Right forelimb (tissue), 1 donor: Measurements from ENCODE around the gene ST3GAL3.
"Not testable (repeated sequence)": the region's sequence is repeated elsewhere in the genome, so short reads cannot be mapped to it uniquely, and the experiment has no call there.

Experiments used
- DNase-seq: peaks from one replicate; pipeline ENCODE4 v3.0.0-alpha.2; 2018

The ST3GAL3 gene

DNA sequence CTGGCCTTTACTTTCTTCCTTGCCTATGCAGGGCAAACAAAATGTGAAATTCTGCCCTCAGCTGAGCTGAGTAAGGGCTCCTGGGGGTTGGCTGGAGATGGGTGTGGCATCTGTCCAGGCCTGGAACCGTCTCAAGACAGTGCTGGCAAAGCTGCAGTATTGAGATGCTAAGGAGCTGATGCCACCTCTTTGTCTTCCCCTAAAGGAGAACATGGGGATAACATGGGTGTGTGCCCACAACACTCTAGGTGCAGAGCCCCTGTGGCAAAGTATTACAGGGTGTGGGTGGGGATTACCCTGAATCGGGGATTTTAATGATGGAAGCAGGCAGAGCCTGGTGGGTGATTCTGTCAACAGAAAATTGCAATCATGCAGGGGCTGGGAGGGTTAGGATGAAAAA is 2.5 kb upstream of the ST3GAL3 start:
- no peak for DNase-seq

DNA sequence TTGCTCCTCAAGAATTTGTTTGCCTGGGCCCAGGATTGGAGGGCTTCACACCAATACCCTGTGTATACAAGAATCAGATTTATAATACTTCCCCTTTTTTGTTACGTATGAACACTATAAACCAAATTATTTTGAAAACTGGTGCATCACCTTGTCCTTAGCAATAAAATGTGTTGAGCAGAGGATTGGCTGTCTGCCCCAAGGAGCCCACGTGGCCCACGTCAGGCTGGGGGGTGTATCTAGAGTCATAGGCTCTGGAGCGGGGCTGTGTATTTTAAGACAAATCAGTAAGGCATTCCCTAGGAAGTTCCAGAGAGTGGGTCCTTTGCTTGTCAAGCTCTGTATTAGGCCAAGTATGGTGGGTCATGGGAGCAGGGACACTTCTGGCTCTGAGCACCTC is 2.0 kb upstream of the ST3GAL3 start:
- DNase-seq, result no peak

DNA sequence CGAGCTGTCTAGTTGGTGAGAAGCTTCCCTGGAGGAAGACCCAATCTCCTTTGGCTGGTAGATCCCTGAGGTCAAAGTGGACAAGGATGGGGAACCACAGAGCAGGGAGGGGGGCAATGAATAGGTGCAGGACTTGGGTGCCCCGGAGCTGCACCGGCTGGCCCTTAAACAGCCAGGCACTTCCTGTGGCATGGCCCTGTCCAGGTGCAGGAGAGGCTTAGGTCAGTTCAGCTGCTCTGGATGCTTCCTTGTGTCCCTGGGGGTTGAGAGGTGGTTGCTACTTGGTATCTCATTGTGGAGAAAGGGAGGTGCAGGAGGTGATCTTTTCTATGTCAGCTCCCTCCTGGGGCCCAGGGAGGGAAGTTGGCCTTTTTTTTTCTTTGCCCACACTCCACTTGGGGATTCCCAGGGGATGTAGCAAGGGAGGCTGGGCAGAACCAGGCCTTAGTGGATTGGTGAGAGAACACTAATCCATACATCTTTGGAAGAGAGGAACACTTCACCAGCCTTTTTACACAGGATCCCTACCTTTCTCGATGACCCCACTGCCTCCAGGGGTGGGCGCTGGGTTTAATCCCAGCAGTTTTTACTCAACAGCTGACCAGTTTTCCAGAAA is 1.2 kb upstream of the ST3GAL3 start:
- no peak for DNase-seq

DNA sequence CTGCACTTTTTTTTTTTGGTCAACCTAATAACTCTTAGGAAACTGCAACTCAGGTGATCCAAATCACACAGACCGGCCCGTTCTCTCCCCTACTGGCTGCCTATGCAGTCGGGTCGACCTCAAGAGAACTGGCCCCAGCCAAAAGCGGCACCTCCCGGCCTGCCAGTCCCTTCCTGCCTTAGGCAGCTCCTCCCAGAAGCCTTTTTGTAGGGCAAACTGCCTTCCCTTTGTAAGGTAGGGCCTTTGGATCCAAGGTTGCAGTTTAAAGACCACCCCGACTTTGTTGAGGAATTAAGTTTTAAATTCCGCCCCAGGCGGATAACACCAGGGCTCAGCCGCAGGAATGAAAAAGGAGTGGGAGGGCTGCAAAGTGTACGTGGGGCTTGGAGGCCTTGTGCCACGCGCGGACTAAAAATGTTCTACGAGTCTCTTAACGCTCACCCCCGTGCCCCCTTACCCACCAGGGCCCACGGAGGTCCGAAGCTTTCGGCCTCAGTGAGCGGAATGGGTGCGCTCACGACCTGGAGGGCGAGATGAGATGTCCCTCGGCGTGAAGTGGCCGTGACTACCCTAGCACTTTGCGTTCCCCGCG is 642 bp upstream of the ST3GAL3 start:
- no peak for DNase-seq

DNA sequence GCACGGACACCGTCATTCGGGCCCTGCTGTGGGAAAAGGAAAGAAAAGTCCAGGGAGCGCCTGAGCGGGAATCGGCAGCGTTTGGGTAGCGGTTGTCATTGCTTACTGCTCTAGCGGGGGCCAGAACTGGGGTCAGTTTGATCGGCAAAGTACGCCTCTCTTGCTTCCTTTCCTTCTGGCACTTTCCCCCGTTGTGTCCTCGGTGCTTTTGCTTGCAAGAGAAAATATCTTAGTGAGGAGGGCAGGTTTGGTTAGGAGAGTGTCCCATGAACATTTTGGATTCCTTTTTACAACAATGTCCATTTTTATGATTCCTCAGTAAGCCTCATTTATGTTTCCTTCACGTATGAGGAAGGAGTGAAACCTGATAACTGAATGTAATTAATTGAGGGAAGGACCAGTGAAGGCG is 670 bp downstream of the ST3GAL3 start:
- peak; percentile 71 for DNase-seq

DNA sequence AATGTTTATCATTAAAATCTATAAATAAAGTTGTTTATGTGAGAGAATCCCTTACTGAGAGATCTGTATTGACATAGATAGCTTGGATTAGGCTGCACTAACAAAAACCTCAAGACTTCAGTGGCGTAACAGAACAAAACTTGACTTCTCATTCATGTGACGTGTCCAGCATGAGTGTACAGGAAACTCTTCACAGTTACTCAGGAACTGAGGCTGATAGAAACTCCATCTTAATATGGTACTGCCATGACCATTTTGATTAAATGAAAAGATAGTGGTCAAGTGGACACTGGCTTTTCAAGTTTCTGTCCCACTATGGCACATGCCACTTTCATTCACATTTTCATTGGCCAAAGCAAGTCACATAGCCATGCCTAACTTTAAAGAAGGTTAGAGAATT is 3.7 kb downstream of the ST3GAL3 start:
- DNase-seq, result no peak

DNA sequence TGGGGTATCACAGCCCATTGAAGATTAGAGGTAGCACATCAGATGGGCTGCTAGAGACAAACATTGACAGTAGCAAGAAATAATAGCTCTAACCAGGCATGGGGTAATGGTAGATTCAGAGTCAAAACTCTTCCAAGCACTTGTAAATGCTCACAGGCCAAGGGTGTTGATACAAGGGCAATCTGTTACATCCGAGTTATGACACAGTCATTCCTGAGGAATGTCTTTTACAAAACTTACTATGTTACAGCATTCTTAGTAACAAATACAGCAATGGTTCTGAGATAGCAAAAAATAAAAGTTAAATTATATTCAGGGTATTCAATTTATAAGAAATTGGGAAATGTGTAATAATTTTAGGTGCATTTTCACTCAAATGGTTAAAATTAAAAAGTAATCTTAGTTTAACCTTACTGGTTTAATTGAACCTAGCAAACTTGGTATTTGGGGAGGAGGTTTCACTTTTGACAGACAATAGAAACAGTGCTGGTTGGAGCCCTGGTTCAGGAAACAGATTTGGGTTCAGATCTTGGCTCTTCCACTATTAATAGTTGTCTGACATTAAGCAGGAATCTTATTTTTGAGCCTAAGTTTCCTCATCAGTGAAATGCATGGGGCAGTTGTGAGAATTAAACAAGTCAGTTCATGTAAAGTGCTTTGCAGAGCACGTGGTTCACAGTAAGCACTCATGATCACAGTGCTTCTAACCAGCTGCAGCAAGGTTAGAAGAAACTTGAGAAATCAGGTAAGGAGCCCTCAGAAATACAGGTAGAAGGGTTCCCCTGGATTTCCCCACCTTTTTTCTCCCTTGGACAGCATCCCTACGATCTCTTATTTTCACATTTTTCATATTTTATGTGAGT is 4.4 kb downstream of the ST3GAL3 start:
- no peak for DNase-seq

DNA sequence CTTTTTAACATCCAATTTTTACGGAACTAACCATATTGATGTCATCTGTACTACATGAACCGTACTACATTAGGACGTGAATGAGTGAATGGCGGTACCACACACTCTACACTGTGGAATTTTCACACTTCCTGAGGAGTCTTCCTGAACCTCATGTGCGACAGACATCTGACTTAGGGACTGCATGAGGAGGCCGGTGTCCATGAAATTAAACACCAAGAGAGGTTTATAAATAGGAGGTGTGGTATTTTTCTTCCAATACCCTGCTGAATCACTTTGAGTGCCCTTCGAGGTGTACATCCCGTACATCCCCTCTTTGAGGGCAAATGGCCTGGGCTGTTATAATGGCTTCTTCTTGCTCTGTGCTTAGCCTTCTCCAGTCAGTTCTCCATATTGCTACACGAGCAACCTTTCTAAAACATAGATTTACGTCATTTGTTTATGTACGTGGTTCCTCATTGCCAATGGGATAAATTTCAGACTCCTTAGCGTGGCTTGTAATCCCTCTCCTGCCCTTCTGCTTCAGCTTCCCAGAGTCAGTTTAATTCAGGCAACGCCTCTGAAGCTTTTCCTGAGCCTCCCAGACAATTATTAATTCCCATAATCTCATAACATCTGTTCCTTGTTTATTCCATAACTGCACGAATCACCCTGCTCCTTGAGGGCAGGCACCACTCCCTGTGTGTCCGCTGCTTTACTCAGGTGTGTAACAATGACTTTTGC is 9.4 kb downstream of the ST3GAL3 start:
- DNase-seq, result no peak

DNA sequence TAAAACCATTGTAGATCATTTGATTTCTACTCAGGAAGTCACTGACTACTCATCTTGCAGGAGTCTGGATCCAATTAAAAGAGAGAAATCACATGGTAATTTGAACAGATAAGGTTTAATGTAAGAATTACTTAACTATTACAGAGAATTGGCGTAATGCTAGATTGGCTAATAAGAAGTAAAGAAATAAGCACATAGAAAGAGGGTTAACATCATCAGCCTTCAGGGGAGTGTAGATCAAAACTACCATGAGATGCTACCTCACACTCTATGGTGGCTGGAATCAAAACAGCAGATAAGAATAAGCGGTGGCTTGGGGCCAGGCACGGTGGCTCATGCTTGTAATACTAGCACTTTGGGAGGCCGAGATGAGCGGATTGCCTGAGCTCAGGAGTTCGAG is 11.7 kb downstream of the ST3GAL3 start:
- DNase-seq, result no peak

DNA sequence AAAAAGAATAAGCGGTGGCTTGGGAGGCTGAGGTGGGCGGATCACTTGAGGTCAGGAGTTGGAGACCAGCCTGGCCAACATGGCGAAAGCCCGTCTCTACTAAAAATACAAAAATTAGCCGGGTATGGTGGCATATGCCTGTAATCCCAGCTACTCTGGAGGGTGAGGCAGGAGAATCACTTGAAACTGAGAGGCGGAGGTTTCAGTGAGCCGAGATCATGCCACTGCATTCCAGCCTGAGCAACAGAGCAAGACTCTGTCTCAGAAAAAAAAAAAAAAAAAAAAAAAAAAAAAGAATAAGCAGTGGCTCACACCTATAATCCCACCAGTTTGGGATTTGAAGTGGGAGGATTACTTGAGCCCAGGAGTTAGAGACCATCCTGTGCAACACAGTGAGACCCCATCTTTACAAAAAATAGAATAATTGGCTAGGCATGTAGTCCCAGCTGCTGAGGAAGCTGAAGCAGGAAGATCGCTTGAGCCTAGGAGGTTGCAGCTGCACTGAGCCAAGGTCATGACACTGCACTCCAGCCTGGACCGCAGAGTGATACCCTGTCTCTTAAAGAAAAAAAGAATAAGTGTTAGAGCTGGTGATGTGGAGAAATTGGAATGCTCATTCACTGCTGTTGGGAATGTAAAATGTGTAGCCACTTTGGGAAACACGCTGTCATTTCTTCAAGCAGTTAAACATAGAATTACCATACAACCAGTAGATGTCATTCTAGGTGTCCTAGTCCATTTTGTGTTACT is 12.5 kb downstream of the ST3GAL3 start:
- DNase-seq, result not testable (repeated sequence)

DNA sequence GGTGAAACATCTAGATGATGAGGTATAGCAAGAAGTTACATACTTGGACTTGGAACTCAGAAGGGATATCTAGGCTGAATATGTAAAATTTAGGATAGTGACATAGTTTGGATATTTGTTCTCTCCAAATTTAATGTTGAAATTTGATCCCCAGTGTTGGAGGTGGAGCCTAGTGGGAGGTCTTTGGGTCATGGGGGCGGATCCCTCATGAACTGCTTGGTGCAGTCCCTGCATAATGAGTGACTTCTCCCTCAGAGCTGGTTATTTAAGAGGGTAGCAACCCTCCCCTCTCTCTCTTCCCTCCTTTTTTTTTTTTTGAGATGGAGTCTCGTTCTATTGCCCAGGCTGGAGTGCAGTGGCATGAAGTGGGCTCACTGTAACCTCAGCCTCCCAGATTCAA is 15.5 kb downstream of the ST3GAL3 start:
- DNase-seq, result no peak

DNA sequence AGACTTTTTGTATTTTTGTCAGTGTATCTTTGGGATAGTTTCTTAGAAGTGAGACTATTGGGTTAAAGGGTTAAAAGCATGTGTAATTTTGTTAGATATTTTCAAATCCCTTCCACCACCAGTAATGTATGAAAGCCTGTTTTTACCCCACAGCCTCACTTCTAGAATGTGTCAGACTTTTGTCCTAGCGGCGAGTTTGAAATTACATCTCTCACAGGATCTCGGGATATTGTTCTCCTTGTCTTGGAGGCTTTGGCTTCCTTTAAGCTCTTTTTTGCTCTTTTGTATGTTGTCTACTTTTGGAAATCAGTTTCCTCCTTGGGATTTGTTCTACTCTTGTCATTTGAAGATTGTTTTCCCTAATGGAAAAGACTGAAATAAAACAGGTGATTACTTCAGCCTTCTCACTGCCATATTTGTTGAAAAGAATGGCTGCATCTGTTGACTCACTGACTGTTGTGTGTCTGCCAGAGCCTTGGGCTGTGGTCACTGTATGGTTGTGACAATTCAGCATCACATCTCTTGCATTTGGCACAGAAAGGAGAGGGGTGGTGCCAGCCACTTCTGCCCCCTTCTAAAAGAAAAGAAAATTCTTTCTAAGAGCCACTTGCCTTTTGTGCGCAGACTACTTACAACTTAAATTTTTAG is 22.6 kb downstream of the ST3GAL3 start:
- DNase-seq, result no peak

DNA sequence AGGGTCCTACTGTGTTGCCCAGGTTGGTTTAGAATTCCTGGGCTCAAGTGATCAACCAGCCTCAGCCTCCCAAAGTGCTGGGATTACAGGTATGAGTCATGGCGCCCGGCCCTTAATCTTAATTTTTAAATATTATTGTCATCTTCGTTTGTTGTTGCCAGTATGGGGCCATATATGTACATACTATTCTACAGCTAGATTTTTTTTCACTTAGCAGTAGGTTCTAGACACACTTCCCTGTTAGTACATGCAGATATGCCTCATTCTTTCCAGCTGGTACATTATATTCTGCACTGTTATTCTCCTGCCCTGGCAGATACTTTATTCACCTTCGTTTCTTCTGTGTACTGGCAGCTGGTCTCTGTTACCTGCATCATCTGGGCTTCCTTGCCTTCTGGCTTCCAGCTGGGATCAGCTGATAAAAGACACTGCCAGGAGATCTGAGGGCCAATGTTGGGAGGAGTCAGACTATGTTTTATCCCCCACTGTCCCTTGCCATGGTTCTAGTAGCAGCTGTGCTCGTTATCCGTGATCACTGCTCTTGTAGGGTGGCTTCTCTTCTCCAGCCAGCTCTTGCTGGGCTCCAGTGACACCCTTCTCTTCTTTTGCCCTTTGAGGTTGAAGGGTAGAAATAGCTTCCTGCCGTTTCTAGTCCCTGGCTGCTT is 24.7 kb downstream of the ST3GAL3 start:
- no peak for DNase-seq

DNA sequence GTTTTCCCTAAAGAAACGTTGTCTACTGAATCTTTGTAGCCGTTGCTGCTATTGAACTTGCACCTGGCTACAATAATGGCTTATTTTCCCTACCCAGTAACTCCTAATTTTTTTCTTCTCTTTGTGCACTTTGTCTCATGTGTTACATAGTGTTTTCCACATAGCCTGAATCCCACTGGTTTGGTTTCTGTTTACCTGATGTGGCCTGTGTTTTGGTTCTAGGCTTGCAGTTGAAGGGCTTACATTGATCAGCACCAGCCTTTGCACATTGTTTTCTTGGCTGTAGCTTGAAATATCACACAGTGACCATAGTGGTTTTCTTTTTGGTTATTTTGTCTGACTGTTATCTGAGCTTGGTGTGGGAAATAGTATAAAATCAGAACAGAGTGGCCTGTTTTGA is 29.5 kb downstream of the ST3GAL3 start:
- no peak for DNase-seq

DNA sequence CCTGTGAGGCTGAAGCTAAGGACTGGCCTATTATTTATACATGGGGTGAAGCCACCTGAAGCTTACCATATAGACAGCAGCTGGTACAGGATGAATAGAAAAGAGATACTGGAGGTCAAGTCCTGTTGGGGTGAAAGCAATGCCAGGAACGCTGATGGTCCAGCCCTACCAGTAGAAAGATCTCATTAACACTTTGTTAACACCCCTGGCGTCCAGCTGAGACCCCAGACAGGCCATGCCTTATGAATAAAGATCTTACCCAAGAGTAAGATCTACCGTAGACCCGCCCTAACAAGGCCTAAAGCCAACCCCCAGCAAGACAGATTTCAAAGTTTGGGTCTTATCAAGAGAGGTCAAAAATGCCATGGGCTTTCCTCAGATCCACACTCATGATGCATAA is 34.7 kb downstream of the ST3GAL3 start:
- DNase-seq, result no peak

DNA sequence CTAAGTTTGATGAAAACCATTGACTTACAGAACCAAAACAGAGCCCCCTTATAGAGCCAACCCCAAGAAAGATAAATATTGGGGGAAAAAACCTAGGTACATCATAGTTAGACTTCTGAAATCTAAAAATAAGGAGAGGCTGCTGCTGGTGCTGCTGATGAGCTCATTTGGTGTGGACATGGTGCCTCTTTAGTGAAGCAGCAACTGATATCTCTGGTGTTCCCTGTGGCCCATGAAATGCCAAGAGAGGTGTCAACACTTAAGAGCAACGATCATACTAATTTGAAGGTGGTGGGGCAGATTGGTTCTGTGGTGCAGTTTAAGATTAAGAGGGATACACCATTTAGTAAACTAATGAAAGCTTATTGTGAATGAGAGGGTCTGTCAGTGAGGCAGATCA is 35.9 kb downstream of the ST3GAL3 start:
- no peak for DNase-seq

DNA sequence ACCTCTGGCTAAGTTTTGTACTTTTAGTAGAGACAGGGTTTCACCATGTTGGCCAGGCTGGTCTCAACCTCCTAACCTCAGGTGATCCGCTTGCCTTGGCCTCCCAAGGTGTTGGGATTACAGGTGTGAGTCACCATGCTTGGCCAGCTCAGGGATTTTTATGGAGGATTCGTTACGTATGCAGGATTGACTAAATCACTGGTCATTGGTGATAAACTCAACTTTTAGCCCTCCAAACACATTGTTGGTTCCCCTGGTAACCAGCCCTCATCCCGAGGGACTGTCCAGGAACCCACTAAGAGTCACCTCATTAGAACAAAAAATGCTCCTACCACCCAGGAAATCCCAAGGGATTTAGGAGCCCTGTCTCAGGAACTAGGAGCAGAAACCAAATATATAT is 40.4 kb downstream of the ST3GAL3 start:
- no peak for DNase-seq

DNA sequence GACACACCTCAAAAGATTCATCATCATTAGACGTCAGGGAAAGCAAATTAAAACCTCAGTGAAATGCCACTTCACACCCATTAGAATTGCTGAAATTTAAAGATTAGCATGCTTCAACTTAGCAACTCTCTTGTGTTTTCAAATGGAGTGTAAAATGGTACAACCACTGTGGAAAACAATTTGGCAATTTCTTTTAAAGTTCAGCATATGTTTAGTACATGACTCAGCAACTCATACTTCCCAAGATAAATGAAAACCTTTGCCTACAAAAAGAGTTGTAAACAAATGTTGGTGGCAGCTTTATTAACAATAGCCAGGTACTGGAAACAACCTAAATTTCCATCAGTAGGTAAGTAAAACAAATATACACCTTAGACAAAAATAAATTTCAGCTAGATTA is 42.7 kb downstream of the ST3GAL3 start:
- DNase-seq, result no peak

DNA sequence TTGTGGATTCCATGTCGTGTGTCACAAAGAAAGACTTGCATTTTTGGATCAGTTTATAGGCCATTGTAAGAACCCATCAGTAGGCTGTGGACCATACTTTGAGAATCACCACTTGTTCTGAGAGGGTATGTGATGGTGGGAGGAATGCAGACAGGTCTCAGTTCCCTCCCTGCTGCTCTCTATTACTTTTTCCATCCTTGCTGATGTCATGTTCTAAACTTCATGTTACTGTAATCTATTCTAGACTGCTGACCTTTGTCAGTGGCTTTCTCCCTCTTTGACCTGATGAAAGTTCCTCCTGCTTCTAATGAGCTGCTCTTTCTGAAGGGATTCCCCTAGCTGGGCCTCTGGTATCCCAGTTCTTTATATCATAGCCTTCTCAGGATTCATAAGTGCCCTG is 46.1 kb downstream of the ST3GAL3 start:
- DNase-seq, result no peak

DNA sequence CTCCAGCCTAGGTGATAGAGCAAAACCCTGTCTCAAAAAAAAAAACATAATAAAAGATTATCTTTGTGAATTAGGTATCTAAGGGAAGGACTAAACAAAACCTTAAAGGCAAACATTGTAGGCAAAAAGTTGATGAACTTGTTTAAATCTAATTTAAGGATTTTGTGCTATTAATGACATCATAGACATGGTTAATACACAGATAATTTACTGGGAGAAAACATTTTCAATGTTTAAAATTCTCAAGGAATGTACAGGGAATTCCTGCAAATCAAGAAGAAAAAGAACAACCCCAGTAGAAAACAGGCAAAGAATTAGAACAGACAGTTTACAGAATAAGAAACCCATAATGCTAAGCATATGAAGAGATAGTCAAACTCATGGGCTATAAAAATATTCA is 47.6 kb downstream of the ST3GAL3 start:
- DNase-seq, result no peak

DNA sequence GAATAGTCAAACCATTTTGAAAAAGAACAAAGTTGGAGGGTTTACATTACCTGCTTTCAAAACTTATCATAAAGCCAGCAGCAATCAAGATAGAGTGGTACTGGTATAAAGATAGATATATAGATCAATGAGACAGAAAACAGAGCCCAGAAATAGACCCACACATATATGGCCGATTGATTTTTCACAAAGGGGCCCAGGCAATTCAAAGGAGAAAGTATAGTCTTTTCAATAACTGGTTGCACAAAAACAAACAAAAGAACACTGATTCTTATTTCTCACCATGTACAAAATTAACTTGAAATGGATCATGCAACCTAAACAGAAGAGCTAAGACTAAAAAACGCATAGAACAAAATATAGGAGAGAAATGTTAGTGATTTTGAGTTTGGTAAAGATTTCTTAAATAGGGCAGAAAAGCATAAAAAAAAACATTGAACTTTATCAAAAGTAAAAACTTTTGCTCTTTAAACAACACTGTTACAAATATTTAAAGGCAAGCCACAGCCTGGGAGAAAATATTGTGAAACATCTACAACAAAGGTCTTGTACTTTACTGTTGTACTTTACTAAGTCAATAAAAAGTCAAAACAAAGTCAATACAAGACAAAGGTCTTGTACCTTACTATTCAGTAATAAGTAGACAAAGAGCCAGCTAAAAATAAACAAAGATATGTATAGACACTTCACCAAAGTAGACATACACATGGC is 50.2 kb downstream of the ST3GAL3 start:
- no peak for DNase-seq
